SK-N-SH (cell line): ENCODE data around the gene MC2R.

Experiments used
- CTCF ChIP-seq: fragments of 200-600 bp; sonication (generic); IDR thresholded peaks from 2 replicates; pipeline ENCODE4 v1.6.1; 2017; ENCODE audit warnings: antibody characterized with exemption, mild to moderate bottlenecking, moderate library complexity
- ELF1 ChIP-seq: IDR thresholded peaks from 2 replicates; pipeline ENCODE4 v1.4.0; 2012
- EP300 ChIP-seq, 2 experiments: IDR thresholded peaks; 2 replicates each; pipeline versions ENCODE4 v1.4.0 to v1.6.1; 2012; ENCODE audit warnings: borderline replicate concordance in 1 of 2, low read depth in 1 of 2, low read length in 1 of 2
- EZH2phosphoT487 ChIP-seq: fragments of 200-600 bp; sonication (generic); IDR thresholded peaks from 2 replicates; pipeline ENCODE4 v1.6.1; 2017; ENCODE audit warnings: low read depth, mixed run types, mild to moderate bottlenecking, antibody characterized with exemption, moderate library complexity, borderline replicate concordance
- JUND ChIP-seq: IDR thresholded peaks from 2 replicates; pipeline ENCODE4 v1.4.0; 2012
- RCOR1 ChIP-seq: fragments of 150-350 bp; IDR thresholded peaks from 2 replicates; pipeline ENCODE4 v1.6.1; 2017; ENCODE audit warnings: antibody characterized with exemption, low read length
- REST ChIP-seq: IDR thresholded peaks from 2 replicates; pipeline ENCODE4 v1.6.1; 2012; ENCODE audit warnings: mild to moderate bottlenecking, low read depth, low read length, moderate library complexity
- RXRA ChIP-seq: IDR thresholded peaks from 2 replicates; pipeline ENCODE4 v1.4.0; 2012; ENCODE audit warnings: low read depth, mild to moderate bottlenecking, borderline replicate concordance
- TEAD4 ChIP-seq: IDR thresholded peaks from 2 replicates; pipeline ENCODE4 v1.4.0; 2012; ENCODE audit warnings: mild to moderate bottlenecking, borderline replicate concordance; ENCODE audit not compliant: insufficient read depth
- USF2 ChIP-seq: fragments of 150-350 bp; IDR thresholded peaks from 2 replicates; pipeline ENCODE4 v1.6.1; 2017; ENCODE audit warnings: antibody characterized with exemption, low read length, low read depth, borderline replicate concordance

- TF ChIP-seq EP300 (IDR thresholded peaks at IDR 0.05; ENCODE audit: borderline replicate concordance in 1 of 2, low read depth in 1 of 2, low read length in 1 of 2) (no peak), CTCF (no peak), JUND (no peak), USF2 (no peak), REST (no peak), RCOR1 (no peak), EZH2phosphoT487 (no peak), RXRA (no peak), TEAD4 (no peak), ELF1 (no peak)
Measured at GRCh38 chr18:13932285-13933025, 17.1 kb upstream of the MC2R start.
